Measurements from ENCODE around the gene PGBD5. TPM values are rescaled to one million over a fixed set of nuclear protein-coding genes. Genes with fewer than 3 reads are reported as not detected.

The PGBD5 gene
- polyA plus RNA-seq, 1 experiment: 1.0 TPM

- CTCF ChIA-PET: no interaction called here
- TF ChIP-seq, protein P1, sequence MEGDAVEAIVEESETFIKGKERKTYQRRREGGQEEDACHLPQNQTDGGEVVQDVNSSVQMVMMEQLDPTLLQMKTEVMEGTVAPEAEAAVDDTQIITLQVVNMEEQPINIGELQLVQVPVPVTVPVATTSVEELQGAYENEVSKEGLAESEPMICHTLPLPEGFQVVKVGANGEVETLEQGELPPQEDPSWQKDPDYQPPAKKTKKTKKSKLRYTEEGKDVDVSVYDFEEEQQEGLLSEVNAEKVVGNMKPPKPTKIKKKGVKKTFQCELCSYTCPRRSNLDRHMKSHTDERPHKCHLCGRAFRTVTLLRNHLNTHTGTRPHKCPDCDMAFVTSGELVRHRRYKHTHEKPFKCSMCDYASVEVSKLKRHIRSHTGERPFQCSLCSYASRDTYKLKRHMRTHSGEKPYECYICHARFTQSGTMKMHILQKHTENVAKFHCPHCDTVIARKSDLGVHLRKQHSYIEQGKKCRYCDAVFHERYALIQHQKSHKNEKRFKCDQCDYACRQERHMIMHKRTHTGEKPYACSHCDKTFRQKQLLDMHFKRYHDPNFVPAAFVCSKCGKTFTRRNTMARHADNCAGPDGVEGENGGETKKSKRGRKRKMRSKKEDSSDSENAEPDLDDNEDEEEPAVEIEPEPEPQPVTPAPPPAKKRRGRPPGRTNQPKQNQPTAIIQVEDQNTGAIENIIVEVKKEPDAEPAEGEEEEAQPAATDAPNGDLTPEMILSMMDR (IDR thresholded peaks at IDR 0.05; ENCODE audit: low read depth, low read length): no peak
Measured at GRCh38 chr1:230299191-230300006, 126.7 kb downstream of the PGBD5 start.

DNA sequence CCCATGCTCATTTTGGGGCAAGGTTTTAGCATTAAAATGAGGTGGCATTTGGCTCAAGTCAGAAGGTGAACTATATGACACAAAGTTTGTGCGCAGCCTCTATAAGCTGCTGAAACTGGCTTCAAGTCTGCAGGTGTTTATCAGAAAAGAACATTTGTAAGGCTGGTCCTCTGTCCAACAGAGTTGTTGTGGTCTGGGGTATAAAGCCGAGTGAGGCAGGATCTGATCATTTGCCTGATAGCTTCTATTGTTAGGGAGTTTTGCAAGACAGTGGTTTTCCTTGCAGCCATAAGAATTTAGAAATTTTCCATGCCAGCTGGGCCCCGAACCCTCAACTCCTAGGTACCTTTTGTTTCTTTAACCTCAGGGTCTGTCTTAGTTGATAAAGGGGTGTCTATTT is 130.8 kb downstream of the PGBD5 start:
- CTCF ChIA-PET: no interaction called here
- DNase-seq (ENCODE audit: low read depth, low spot score): no peak
- TF ChIP-seq, protein P1 (IDR thresholded peaks at IDR 0.05; ENCODE audit: low read depth, low read length): no peak
- no peak overlapping the region for H3K27ac ChIP-seq (ENCODE audit: low read depth, low read length)
- no peaks in the 10 kb centered on the region for H3K9me3 ChIP-seq (ENCODE audit: control insufficient read depth, insufficient read depth, low read length)
- H3K27me3 ChIP-seq (ENCODE audit: control insufficient read depth, insufficient read depth, low read length): peaks cover 4% of the 10 kb centered on the region
- no peak overlapping the region for H3K4me3 ChIP-seq (ENCODE audit: low read depth, low read length)
- POLR2A ChIA-PET: no interaction called here

More at GRCh38 chr1:230299191-230300006, 126.7 kb downstream of the PGBD5 start:
- Histone ChIP-seq H3K4me3 (ENCODE audit: low read depth, low read length) (no peak overlapping the region), H3K27me3 (ENCODE audit: control insufficient read depth, insufficient read depth, low read length) (peaks cover 6% of the 10 kb centered on the region), H3K9me3 (ENCODE audit: control insufficient read depth, insufficient read depth, low read length) (no peaks in the 10 kb centered on the region; the same call in 1 of the 2 replicates), H3K27ac (ENCODE audit: low read depth, low read length) (no peak overlapping the region)
- POLR2A ChIA-PET: no interaction called here
- DNase-seq (ENCODE audit: low read depth, low spot score): no peak

GRCh38 chr1:230293390-230293700 is 132.8 kb downstream of the PGBD5 start:
- H3K27me3 ChIP-seq (ENCODE audit: control insufficient read depth, insufficient read depth, low read length): no peaks in the 10 kb centered on the region
- H3K4me3 ChIP-seq (ENCODE audit: low read depth, low read length): no peak overlapping the region
- ChIA-PET POLR2A (no interaction called here), CTCF (no interaction called here)
- H3K9me3 ChIP-seq (ENCODE audit: control insufficient read depth, insufficient read depth, low read length): no peaks in the 10 kb centered on the region; the same call in 1 of the 2 replicates
- no peak overlapping the region for H3K27ac ChIP-seq (ENCODE audit: low read depth, low read length)
- DNase-seq (ENCODE audit: low read depth, low spot score): no peak
- TF ChIP-seq, protein P1 (IDR thresholded peaks at IDR 0.05; ENCODE audit: low read depth, low read length): no peak

GRCh38 chr1:230292689-230293389 is 133.3 kb downstream of the PGBD5 start:
- no peak for DNase-seq (ENCODE audit: low read depth, low spot score)
- TF ChIP-seq, protein P1 (IDR thresholded peaks at IDR 0.05; ENCODE audit: low read depth, low read length): no peak
- CTCF ChIA-PET: interaction anchor here (0.6 kb wide), 1 partner anchor 125 kb away, joined by 6 read pairs; no protein-coding TSS in a partner anchor
- H3K9me3 ChIP-seq (ENCODE audit: control insufficient read depth, insufficient read depth, low read length): no peaks in the 10 kb centered on the region; the same call in 1 of the 2 replicates
- H3K27me3 ChIP-seq (ENCODE audit: control insufficient read depth, insufficient read depth, low read length): no peaks in the 10 kb centered on the region
- H3K4me3 ChIP-seq (ENCODE audit: low read depth, low read length): no peak overlapping the region
- POLR2A ChIA-PET: no interaction called here
- no peak overlapping the region for H3K27ac ChIP-seq (ENCODE audit: low read depth, low read length)

All from AG04450 (cell line).